Adrenal gland (tissue), 5 donors: ENCODE measurements around the gene TMEM140.

ENCODE experiments used
- POLR2A ChIP-seq, 2 donors: fragments of 450-650 bp; IDR thresholded peaks; one replicate each; pipeline ENCODE4 v1.6.1; 2017; ENCODE audit warnings: antibody characterized with exemption in 2 of 2, mild to moderate bottlenecking in 2 of 2, moderate library complexity in 1 of 2
- TF ChIP-seq, protein P1 (sequence below), 6 experiments: fragments of 450-650 bp in 4 of 6; fragments of 200-600 bp in 2 of 6; sonication (generic) in 1 of 6; IDR thresholded peaks; 1 replicate in 5 of 6; 2 replicates in 1 of 6; pipeline versions ENCODE4 v1.5.1 to v1.8.0; 2016 to 2021; ENCODE audit warnings: antibody characterized with exemption in 6 of 6, mild to moderate bottlenecking in 2 of 6, moderate library complexity in 1 of 6
- donor health status: DM: no; HTN: no; CAD: no.

GRCh38 chr7:135129579-135129978 lies 18.3 kb upstream of the TMEM140 start:
- TF ChIP-seq, protein P1, sequence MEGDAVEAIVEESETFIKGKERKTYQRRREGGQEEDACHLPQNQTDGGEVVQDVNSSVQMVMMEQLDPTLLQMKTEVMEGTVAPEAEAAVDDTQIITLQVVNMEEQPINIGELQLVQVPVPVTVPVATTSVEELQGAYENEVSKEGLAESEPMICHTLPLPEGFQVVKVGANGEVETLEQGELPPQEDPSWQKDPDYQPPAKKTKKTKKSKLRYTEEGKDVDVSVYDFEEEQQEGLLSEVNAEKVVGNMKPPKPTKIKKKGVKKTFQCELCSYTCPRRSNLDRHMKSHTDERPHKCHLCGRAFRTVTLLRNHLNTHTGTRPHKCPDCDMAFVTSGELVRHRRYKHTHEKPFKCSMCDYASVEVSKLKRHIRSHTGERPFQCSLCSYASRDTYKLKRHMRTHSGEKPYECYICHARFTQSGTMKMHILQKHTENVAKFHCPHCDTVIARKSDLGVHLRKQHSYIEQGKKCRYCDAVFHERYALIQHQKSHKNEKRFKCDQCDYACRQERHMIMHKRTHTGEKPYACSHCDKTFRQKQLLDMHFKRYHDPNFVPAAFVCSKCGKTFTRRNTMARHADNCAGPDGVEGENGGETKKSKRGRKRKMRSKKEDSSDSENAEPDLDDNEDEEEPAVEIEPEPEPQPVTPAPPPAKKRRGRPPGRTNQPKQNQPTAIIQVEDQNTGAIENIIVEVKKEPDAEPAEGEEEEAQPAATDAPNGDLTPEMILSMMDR (IDR thresholded peaks at IDR 0.05): no peak
- TF ChIP-seq POLR2A (IDR thresholded peaks at IDR 0.05): no peak
